Activated T-cell treated with anti-CD3 and anti-CD28 coated beads, Interleukin-2, amount 50 U/mL, for 1 hour (primary cell): Measurements from ENCODE around the gene CYP1A2.

Source experiments
- DNase-seq: peaks from one replicate; pipeline ENCODE4 v3.0.0-alpha.2; 2020

CYP1A2 gene

GRCh38 chr15:74790080-74790916 is 41.7 kb downstream of the CYP1A2 start:
- no peak for DNase-seq

- DNase-seq, result no peak
Observed at GRCh38 chr15:74791007-74791406, 42.4 kb downstream of the CYP1A2 start.

GRCh38 chr15:74791667-74792066 is 43.0 kb downstream of the CYP1A2 start:
- no peak for DNase-seq

GRCh38 chr15:74792227-74793016 is 43.8 kb downstream of the CYP1A2 start:
- DNase-seq, result no peak

GRCh38 chr15:74793135-74794028 is 44.7 kb downstream of the CYP1A2 start:
- peak; percentile 84 for DNase-seq

- no peak for DNase-seq
Observed at GRCh38 chr15:74794248-74794969, 45.8 kb downstream of the CYP1A2 start.

GRCh38 chr15:74794970-74795349 is 46.3 kb downstream of the CYP1A2 start:
- no peak for DNase-seq

GRCh38 chr15:74795966-74796625 is 47.5 kb downstream of the CYP1A2 start:
- DNase-seq, result peak; percentile 56

- no peak for DNase-seq
Observed at GRCh38 chr15:74798388-74799254, 50.0 kb downstream of the CYP1A2 start.

GRCh38 chr15:74799255-74799855 is 50.7 kb downstream of the CYP1A2 start:
- DNase-seq, result no peak

GRCh38 chr15:74799856-74800558 is 51.4 kb downstream of the CYP1A2 start:
- peak; percentile 92 for DNase-seq

GRCh38 chr15:74800559-74801094 is 52.0 kb downstream of the CYP1A2 start:
- no peak for DNase-seq

- no peak for DNase-seq
Observed at GRCh38 chr15:74801311-74801997, 52.8 kb downstream of the CYP1A2 start.

- no peak for DNase-seq
Observed at GRCh38 chr15:74802290-74802689, 53.6 kb downstream of the CYP1A2 start.

GRCh38 chr15:74802862-74803447 is 54.3 kb downstream of the CYP1A2 start:
- no peak for DNase-seq

GRCh38 chr15:74804935-74805334 is 56.3 kb downstream of the CYP1A2 start:
- DNase-seq, result no peak
